ENCODE results near the gene EVX1. TPM values are rescaled to one million over a fixed set of nuclear protein-coding genes. Genes with fewer than 3 reads are reported as not detected.

Gene EVX1
- total RNA-seq, 3 donors from 2014 or later (not counting 1 experiment from before 2014, with no cell fraction given): not detected

GRCh38 chr7:27248911-27249723 is 6.5 kb downstream of the EVX1 start:
- Mint-ChIP-seq H3K36me3 (no peaks in the 10 kb centered on the region), H3K9me3 (no peaks in the 10 kb centered on the region), H3K27ac (no peak overlapping the region), H3K4me1 (peaks cover 0 to 17% of the 10 kb centered on the region in 2 donors), H3K4me3 (no peak overlapping the region), H3K27me3 (ENCODE audit: low read depth in 2 of 2) (peaks cover 79 to 82% of the 10 kb centered on the region in 2 donors)
- ATAC-seq: no peak
- no peaks in the 10 kb centered on the region for H3K36me3 ChIP-seq (ENCODE audit: control insufficient read depth, insufficient read depth, low read length)
- no peak overlapping the region for H3K27ac ChIP-seq (ENCODE audit: low read length)
- peaks cover 74% of the 10 kb centered on the region for H3K27me3 ChIP-seq (ENCODE audit: control insufficient read depth, insufficient read depth, low read length)
- WGBS (ENCODE audit: insufficient coverage): 13% methylated on average over 22 of the region's 23 CpGs
- no peaks in the 10 kb centered on the region for H3K9me3 ChIP-seq (ENCODE audit: control insufficient read depth, insufficient read depth, low read length)
- no peak for DNase-seq
- no peak for TF ChIP-seq CTCF (IDR thresholded peaks at IDR 0.05)
- intact Hi-C loops (cut with micrococcal nuclease): loop anchor here (10.0 kb wide), 1 partner anchor 84 kb away; the partner anchor contains the start of gene HOXA9
- H3K4me3 ChIP-seq (ENCODE audit: low read length): no peak overlapping the region
- peaks cover 5% of the 10 kb centered on the region for H3K4me1 ChIP-seq (ENCODE audit: control insufficient read depth, insufficient read depth, low read length)

DNA sequence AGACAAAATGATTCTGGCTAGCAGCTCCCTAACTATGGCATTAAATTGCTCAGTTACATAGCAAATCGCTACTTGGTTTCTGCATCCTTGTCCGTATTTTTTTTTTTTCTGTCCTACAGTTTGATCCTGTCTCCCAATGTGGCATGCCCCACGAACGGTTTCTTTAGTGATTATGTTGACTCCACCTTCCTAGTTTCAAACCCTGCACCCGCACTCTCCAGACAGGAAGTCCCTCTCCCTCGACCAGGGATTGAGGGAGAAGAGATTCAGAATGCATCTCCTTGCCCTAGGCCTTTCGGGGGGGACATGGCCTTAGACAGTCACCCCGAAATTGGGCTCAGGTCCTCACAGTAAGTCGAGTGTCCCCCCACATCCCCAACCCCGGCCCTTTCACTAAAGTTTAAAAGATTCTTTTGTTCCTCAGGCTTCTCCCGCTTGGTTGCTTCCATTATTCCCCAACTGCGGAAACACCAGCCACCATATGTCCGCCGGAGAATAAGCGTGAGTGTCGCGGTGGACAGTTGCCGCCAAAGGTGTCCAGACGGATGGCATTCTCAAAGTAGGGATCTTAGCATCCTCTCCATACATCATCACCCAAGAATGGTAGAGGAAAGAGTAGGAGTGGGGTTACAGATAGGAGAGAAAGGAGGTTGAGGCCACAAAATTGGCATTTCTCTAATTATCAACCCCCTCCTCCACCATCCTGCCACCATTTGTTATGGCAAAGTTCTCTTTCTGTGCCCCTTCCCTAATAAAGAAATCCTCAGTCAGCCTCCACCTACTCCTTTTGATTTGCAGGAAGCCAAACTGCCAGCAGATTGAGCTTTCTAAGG is 7.3 kb downstream of the EVX1 start:
- peaks cover 77 to 81% of the 10 kb centered on the region in 2 donors for H3K27me3 Mint-ChIP-seq (ENCODE audit: low read depth in 2 of 2)
- H3K27ac Mint-ChIP-seq: no peak overlapping the region
- ATAC-seq (no peak), DNase-seq (no peak)
- intact Hi-C loops (cut with micrococcal nuclease): loop anchor here (10.0 kb wide), 1 partner anchor 85 kb away; the partner anchor contains the start of gene HOXA9
- no peak for TF ChIP-seq CTCF (IDR thresholded peaks at IDR 0.05)
- 15% methylated on average over 16 of the region's 19 CpGs for WGBS (ENCODE audit: insufficient coverage)
- peaks cover 0 to 17% of the 10 kb centered on the region in 2 donors for H3K4me1 Mint-ChIP-seq
- no peaks in the 10 kb centered on the region for H3K36me3 Mint-ChIP-seq
- no peak overlapping the region for H3K4me3 Mint-ChIP-seq
- Histone ChIP-seq H3K36me3 (ENCODE audit: control insufficient read depth, insufficient read depth, low read length) (no peaks in the 10 kb centered on the region), H3K9me3 (ENCODE audit: control insufficient read depth, insufficient read depth, low read length) (no peaks in the 10 kb centered on the region), H3K4me3 (ENCODE audit: low read length) (no peak overlapping the region), H3K4me1 (ENCODE audit: control insufficient read depth, insufficient read depth, low read length) (peaks cover 5% of the 10 kb centered on the region), H3K27ac (ENCODE audit: low read length) (no peak overlapping the region), H3K27me3 (ENCODE audit: control insufficient read depth, insufficient read depth, low read length) (peaks cover 70% of the 10 kb centered on the region)
- no peaks in the 10 kb centered on the region for H3K9me3 Mint-ChIP-seq

DNA sequence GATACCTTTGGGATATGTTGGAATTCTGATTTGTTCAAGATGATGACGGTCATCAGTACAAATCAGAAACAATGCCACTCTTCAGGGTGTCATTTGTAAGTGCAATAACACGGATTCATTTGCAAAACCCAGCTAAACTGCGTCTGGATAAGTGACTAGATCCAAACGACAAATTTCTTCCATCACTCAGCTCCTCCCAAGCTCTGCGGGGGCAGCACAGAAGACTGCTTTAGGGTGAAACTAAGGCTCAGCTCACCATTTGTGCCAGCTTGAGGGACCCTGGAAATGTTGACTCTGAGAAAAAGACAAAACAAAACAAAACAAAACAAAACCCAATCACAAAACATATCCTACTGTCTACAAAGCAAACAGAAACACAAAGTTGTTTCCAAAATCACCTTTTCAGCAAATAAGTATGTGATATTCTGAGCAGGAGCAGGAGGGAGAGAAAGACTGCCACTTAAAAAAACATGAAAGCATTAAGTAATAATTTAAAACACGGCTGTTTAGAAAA is 8.0 kb downstream of the EVX1 start:
- Mint-ChIP-seq H3K4me3 (no peak overlapping the region), H3K9me3 (no peaks in the 10 kb centered on the region)
- no peak for TF ChIP-seq CTCF (IDR thresholded peaks at IDR 0.05)

More for the DNA sequence above, 8.0 kb downstream of the EVX1 start:
- H3K27me3 ChIP-seq (ENCODE audit: control insufficient read depth, insufficient read depth, low read length): peaks cover 64% of the 10 kb centered on the region
- Mint-ChIP-seq H3K27ac (no peak overlapping the region), H3K4me1 (peaks cover 0 to 17% of the 10 kb centered on the region in 2 donors), H3K36me3 (no peaks in the 10 kb centered on the region), H3K27me3 (ENCODE audit: low read depth in 2 of 2) (peaks cover 75 to 85% of the 10 kb centered on the region in 2 donors)
- H3K36me3 ChIP-seq (ENCODE audit: control insufficient read depth, insufficient read depth, low read length): no peaks in the 10 kb centered on the region
- 16% methylated on average over 5 of the region's 6 CpGs for WGBS (ENCODE audit: insufficient coverage)
- DNase-seq: no peak
- no peak overlapping the region for H3K4me3 ChIP-seq (ENCODE audit: low read length)
- H3K4me1 ChIP-seq (ENCODE audit: control insufficient read depth, insufficient read depth, low read length): peaks cover 2% of the 10 kb centered on the region
- no peak for ATAC-seq
- no peaks in the 10 kb centered on the region for H3K9me3 ChIP-seq (ENCODE audit: control insufficient read depth, insufficient read depth, low read length)
- H3K27ac ChIP-seq (ENCODE audit: low read length): no peak overlapping the region
- intact Hi-C loops (cut with micrococcal nuclease): no loop called here

Data from natural killer cell (primary cell).